Head of caudate nucleus (tissue), 42 donors: ENCODE data around the gene ZNF672.
"Not testable (repeated sequence)": the region's sequence is repeated elsewhere in the genome, so short reads cannot be mapped to it uniquely, and the experiment has no call there.

Source experiments
- DNase-seq, 42 donors: peaks; one replicate each; pipeline versions ENCODE4 v3.0.0 to v3.0.0-alpha.2; 2020 to 2021; ENCODE audit warnings: mixed read lengths in 7 of 42
- intact Hi-C: fragments of 100-400 bp; cut with DNase I; formaldehyde crosslinking; loops from one replicate; pipeline ENCODE4 v1.15.0; 2022

The ZNF672 gene

GRCh38 chr1:248862998-248863881, 25.2 kb downstream of the ZNF672 start:
- peak; percentile 79 to 95 (median 89) for DNase-seq
- intact Hi-C loops, result no loop called here

GRCh38 chr1:248871837-248872401, 33.9 kb downstream of the ZNF672 start:
- intact Hi-C loops, result no loop called here
- DNase-seq, result no peak

GRCh38 chr1:248872752-248873408, 34.9 kb downstream of the ZNF672 start:
- intact Hi-C loops, result no loop called here
- DNase-seq, result peak in 39 of 42 donors; percentile 29 to 76 (median 52)

- peak; percentile 90 to 99 (median 96) for DNase-seq
- intact Hi-C loops, result no loop called here
Measured at GRCh38 chr1:248873409-248873992, 35.5 kb downstream of the ZNF672 start.

- intact Hi-C loops, result loop anchor here (2.0 kb wide), 1 partner anchor 35 kb away; the partner anchor contains the start of gene ZNF672
- peak in 40 of 42 donors; percentile 56 to 92 (median 78) for DNase-seq
Measured at GRCh38 chr1:248873993-248874533, 36.0 kb downstream of the ZNF672 start.

- no peak for DNase-seq
- intact Hi-C loops, result no loop called here
Measured at GRCh38 chr1:248881261-248881660, 43.2 kb downstream of the ZNF672 start.

- DNase-seq, intact Hi-C loops: not testable (repeated sequence)
Measured at GRCh38 chr1:248882427-248882826, 44.4 kb downstream of the ZNF672 start.

GRCh38 chr1:248884632-248885295, 46.7 kb downstream of the ZNF672 start:
- intact Hi-C loops, result no loop called here
- DNase-seq, result no peak

- intact Hi-C loops, result no loop called here
Measured at GRCh38 chr1:248885646-248886045, 47.6 kb downstream of the ZNF672 start.

GRCh38 chr1:248886237-248886895, 48.3 kb downstream of the ZNF672 start:
- intact Hi-C loops, result no loop called here
- DNase-seq, result peak in 5 of 42 donors; percentile 9 to 38 (median 24)

More at GRCh38 chr1:248885646-248886045, 47.6 kb downstream of the ZNF672 start:
- DNase-seq, result no peak

GRCh38 chr1:248889914-248890243, 51.9 kb downstream of the ZNF672 start:
- DNase-seq, intact Hi-C loops: not testable (repeated sequence)

GRCh38 chr1:248890549-248891498, 52.8 kb downstream of the ZNF672 start:
- intact Hi-C loops, result no loop called here
- DNase-seq, result no peak

GRCh38 chr1:248891758-248892157, 53.7 kb downstream of the ZNF672 start:
- intact Hi-C loops, result no loop called here
- no peak for DNase-seq

- intact Hi-C loops, result no loop called here
- no peak for DNase-seq
Measured at GRCh38 chr1:248892590-248892989, 54.6 kb downstream of the ZNF672 start.

- no peak for DNase-seq
Measured at GRCh38 chr1:248894837-248895236, 56.8 kb downstream of the ZNF672 start.

GRCh38 chr1:248897412-248898337, 59.7 kb downstream of the ZNF672 start:
- DNase-seq, result no peak
- intact Hi-C loops, result no loop called here

More at GRCh38 chr1:248894837-248895236, 56.8 kb downstream of the ZNF672 start:
- intact Hi-C loops, result no loop called here
